Spleen (tissue), 13 donors: ENCODE measurements around the gene DNAJA2. TPM values are rescaled to one million over a fixed set of nuclear protein-coding genes. Genes with fewer than 3 reads are reported as not detected.

Experiments used
- DNase-seq: peaks from one replicate; pipeline ENCODE4 v3.0.0-alpha.2; 2020
- H3K27ac ChIP-seq, 8 donors: fragments of 200-600 bp; sonication (generic) in 7 of 8; 1 replicate in 4 of 8; 2 replicates in 4 of 8; pipeline versions ENCODE4 v1.5.0 to v1.8.0; 2016 to 2021; ENCODE audit warnings: inconsistent platforms in 4 of 8, mild to moderate bottlenecking in 4 of 8, moderate library complexity in 1 of 8
- H3K27me3 ChIP-seq, 7 donors: fragments of 200-600 bp; sonication (generic) in 6 of 7; replicated peaks in 1 of 7; 1 replicate in 4 of 7; 2 replicates in 3 of 7; pipeline versions ENCODE4 v1.5.0 to v1.8.0; 2016 to 2021; ENCODE audit warnings: inconsistent platforms in 3 of 7, mild to moderate bottlenecking in 1 of 7
- H3K36me3 ChIP-seq, 6 donors: fragments of 200-600 bp; sonication (generic) in 5 of 6; 1 replicate in 4 of 6; 2 replicates in 2 of 6; pipeline versions ENCODE4 v1.5.0 to v1.8.0; 2016 to 2021; ENCODE audit warnings: inconsistent platforms in 2 of 6
- H3K4me1 ChIP-seq, 6 donors: fragments of 200-600 bp; sonication (generic) in 5 of 6; 1 replicate in 3 of 6; 2 replicates in 3 of 6; pipeline versions ENCODE4 v1.5.0 to v1.8.0; 2016 to 2021; ENCODE audit warnings: inconsistent platforms in 3 of 6
- H3K4me3 ChIP-seq, 8 donors: fragments of 200-600 bp; sonication (generic) in 7 of 8; 1 replicate in 4 of 8; 2 replicates in 4 of 8; pipeline versions ENCODE4 v1.5.0 to v1.8.0; 2016 to 2021; ENCODE audit warnings: inconsistent platforms in 4 of 8, mild to moderate bottlenecking in 4 of 8, moderate library complexity in 2 of 8
- H3K9me3 ChIP-seq, 8 donors: fragments of 200-600 bp; sonication (generic) in 7 of 8; 1 replicate in 4 of 8; 2 replicates in 4 of 8; pipeline versions ENCODE4 v1.5.0 to v1.8.0; 2016 to 2021; ENCODE audit warnings: inconsistent platforms in 4 of 8
- CTCF ChIP-seq, 11 experiments: fragments of 200-600 bp in 7 of 11; fragments of 450-650 bp in 4 of 11; sonication (generic) in 4 of 11; IDR thresholded peaks in 8 of 11; conservative IDR thresholded peaks in 3 of 11; 1 replicate in 7 of 11; 2 replicates in 4 of 11; pipeline versions ENCODE4 v1.4.0 to v1.8.0; 2016 to 2021; ENCODE audit warnings: antibody characterized with exemption in 11 of 11, inconsistent platforms in 4 of 11, mild to moderate bottlenecking in 1 of 11
- POLR2A ChIP-seq, 3 donors: fragments of 450-650 bp; IDR thresholded peaks; one replicate each; pipeline ENCODE4 v1.5.1; 2017; ENCODE audit warnings: antibody characterized with exemption in 3 of 3, mild to moderate bottlenecking in 1 of 3
- POLR2AphosphoS5 ChIP-seq, 3 donors: sonication (generic); formaldehyde crosslinking; IDR thresholded peaks; one replicate each; pipeline ENCODE4 v1.5.1; 2017; ENCODE audit warnings: antibody characterized with exemption in 3 of 3
- WGBS, 5 donors: extraction: QIAGEN DNeasy Blood & Tissue Kit in 3 of 5; methylation state at CpG; one replicate each; pipeline versions ENCODE4 v1.1.5 to v1.1.7; 2013 to 2018; 5-methylcytosine and 5-hydroxymethylcytosine counted together
- intact Hi-C: fragments of 100-400 bp; cut with DNase I; formaldehyde crosslinking; loops from one replicate; pipeline ENCODE4 v1.15.0; 2023; ENCODE audit warnings: low total_unique reads
- long read RNA-seq, 2 donors: transcript quantifications; one replicate each; lab custom pipeline, GENCODE V29; 2026
- polyA plus RNA-seq, 3 donors: library from polyadenylated mRNA; stranded (reverse); fragments of 200-250 nt; gene quantifications; one replicate each; pipeline ENCODE4 v1.2.1, GENCODE V29; 2013
- total RNA-seq, 7 donors: library from RNA; depleted of rRNA in 3 of 7; stranded (reverse); fragments of >200 nt in 3 of 7; fragmentation: NEBNext Ultra II Directional in 4 of 7; extraction: Animal tissue kit (Norgen Biotek cat#: 25700) in 4 of 7; gene quantifications; one replicate each; pipeline versions ENCODE4 v1.1.0 to v1.2.1, GENCODE V29; 2016 to 2021
- donor health status: healthy with polysubstance abuse.
- donor health status: DM: no; HTN: no; CAD: no; lungs with moderate emphysema.
- donor health status: DM: no; HTN: no; CAD: no.
- donor health status: Bipolar disorder and iron deficiency.
- donor health status: healthy.
- donor health status: DM: no; HTN: no; CAD: no.
- donor health status: DM: yes; HTN: yes; CAD: no.

Gene DNAJA2
- 10 to 100 TPM; 45.5 to 61.5 (median 52.1) TPM for total RNA-seq
- 10 to 100 TPM; 25.0 to 38.4 (median 31.6) TPM for polyA plus RNA-seq
- long read RNA-seq, donor 1, transcript DNAJA2-201 (9 exons, 3,122 nt) = major isoform, 12 of 12 reads
- long read RNA-seq, donor 1, partial matches to known transcripts = 0 of 12 reads
- long read RNA-seq, donor 1, other reads (novel, unspliced or antisense) = 0 of 12 reads
- long read RNA-seq, donor 2, transcript DNAJA2-201 (9 exons, 3,122 nt) = major isoform, 18 of 24 reads
- long read RNA-seq, donor 2, partial matches to known transcripts = 6 of 24 reads
- long read RNA-seq, donor 2, other reads (novel, unspliced or antisense) = 0 of 24 reads

GRCh38 chr16:46973207-46973995 is at the start of gene DNAJA2:
Gene DNAJA2, minus strand, starts transcription at chr16:46973674. Its CDS starts 102 bp downstream, at chr16:46973572.
- peak within 1 kb of the TSS; percentile 95 to 99 (median 98) for H3K27ac ChIP-seq
- DNase-seq = peak; percentile 98
- no peaks in the 10 kb centered on the region for H3K9me3 ChIP-seq
- H3K27me3 ChIP-seq = no peaks in the 10 kb centered on the region
- peak within 1 kb of the TSS; percentile 82 to 94 (median 87) for H3K4me3 ChIP-seq
- intact Hi-C loops = loop anchor here (10.0 kb wide), 2 partner anchors 171 to 491 kb away; partner anchors contain the start of genes ITFG1, NETO2 and PHKB
- peaks cover 0 to 35% (median 18%) of the 10 kb centered on the region in 6 donors for H3K36me3 ChIP-seq
- TF ChIP-seq POLR2AphosphoS5 (IDR thresholded peaks at IDR 0.05) (peak; percentile 96 to 99 (median 96)), POLR2A (IDR thresholded peaks at IDR 0.05) (peak; percentile 29 to 78 (median 53)), CTCF (IDR thresholded peaks at IDR 0.05 in 8 of 11, conservative IDR thresholded peaks at IDR 0.05 in 3 of 11) (peak in 5 of 11 experiments; percentile 17 to 35 (median 32))
- H3K4me1 ChIP-seq = peaks cover 30 to 62% (median 46%) of the 10 kb centered on the region in 6 donors
- WGBS, 5 donors = 0 to 1% (median 1%) methylated on average over 56 to 86 of the region's 86 CpGs

GRCh38 chr16:47019568-47019967 is 46.1 kb upstream of the DNAJA2 start:
- H3K4me1 ChIP-seq = peaks cover 5 to 35% (median 24%) of the 10 kb centered on the region in 6 donors
- 78 to 88% (median 82%) methylated on average over 2 of the region's 2 CpGs for WGBS, 5 donors
- no peaks in the 10 kb centered on the region for H3K9me3 ChIP-seq
- H3K4me3 ChIP-seq = no peak overlapping the region
- no peak for DNase-seq
- TF ChIP-seq POLR2A (IDR thresholded peaks at IDR 0.05) (no peak), CTCF (IDR thresholded peaks at IDR 0.05 in 8 of 11, conservative IDR thresholded peaks at IDR 0.05 in 3 of 11) (no peak), POLR2AphosphoS5 (IDR thresholded peaks at IDR 0.05) (no peak)
- intact Hi-C loops = no loop called here
- H3K27ac ChIP-seq = no peak overlapping the region
- H3K36me3 ChIP-seq = no peaks in the 10 kb centered on the region
- H3K27me3 ChIP-seq = no peaks in the 10 kb centered on the region

GRCh38 chr16:47018223-47018891 is 44.9 kb upstream of the DNAJA2 start:
- intact Hi-C loops = no loop called here
- H3K27ac ChIP-seq = peak overlapping the region in 2 of 8 donors; percentile 72 to 77
- peaks cover 5 to 35% (median 24%) of the 10 kb centered on the region in 6 donors for H3K4me1 ChIP-seq
- H3K36me3 ChIP-seq = no peaks in the 10 kb centered on the region
- no peaks in the 10 kb centered on the region for H3K9me3 ChIP-seq
- no peaks in the 10 kb centered on the region for H3K27me3 ChIP-seq
- TF ChIP-seq CTCF (IDR thresholded peaks at IDR 0.05 in 8 of 11, conservative IDR thresholded peaks at IDR 0.05 in 3 of 11) (peak in 9 of 11 experiments; percentile 38 to 71 (median 53)), POLR2A (IDR thresholded peaks at IDR 0.05) (no peak), POLR2AphosphoS5 (IDR thresholded peaks at IDR 0.05) (peak in 1 of 3 donors; percentile 31)
- H3K4me3 ChIP-seq = no peak overlapping the region
- peak; percentile 84 for DNase-seq
- WGBS, 5 donors = 46 to 56% (median 49%) methylated on average over 14 of the region's 14 CpGs
